Renal pelvis (tissue), 4 donors: ENCODE data around the gene FGF9. TPM values are rescaled to one million over a fixed set of nuclear protein-coding genes. Genes with fewer than 3 reads are reported as not detected.

Experiments
- DNase-seq: peaks from one replicate; pipeline ENCODE4 v3.0.0-alpha.2; 2013
- polyA plus RNA-seq, 3 donors: library from polyadenylated mRNA; unstranded; fragments of 120-200 nt; gene quantifications; one replicate each; pipeline ENCODE4 v1.2.1, GENCODE V29; 2013; ENCODE audit not compliant: insufficient read length in 3 of 3

The FGF9 gene
- polyA plus RNA-seq, 3 donors, result 15.2 to 29.5 (median 20.7) TPM

DNA sequence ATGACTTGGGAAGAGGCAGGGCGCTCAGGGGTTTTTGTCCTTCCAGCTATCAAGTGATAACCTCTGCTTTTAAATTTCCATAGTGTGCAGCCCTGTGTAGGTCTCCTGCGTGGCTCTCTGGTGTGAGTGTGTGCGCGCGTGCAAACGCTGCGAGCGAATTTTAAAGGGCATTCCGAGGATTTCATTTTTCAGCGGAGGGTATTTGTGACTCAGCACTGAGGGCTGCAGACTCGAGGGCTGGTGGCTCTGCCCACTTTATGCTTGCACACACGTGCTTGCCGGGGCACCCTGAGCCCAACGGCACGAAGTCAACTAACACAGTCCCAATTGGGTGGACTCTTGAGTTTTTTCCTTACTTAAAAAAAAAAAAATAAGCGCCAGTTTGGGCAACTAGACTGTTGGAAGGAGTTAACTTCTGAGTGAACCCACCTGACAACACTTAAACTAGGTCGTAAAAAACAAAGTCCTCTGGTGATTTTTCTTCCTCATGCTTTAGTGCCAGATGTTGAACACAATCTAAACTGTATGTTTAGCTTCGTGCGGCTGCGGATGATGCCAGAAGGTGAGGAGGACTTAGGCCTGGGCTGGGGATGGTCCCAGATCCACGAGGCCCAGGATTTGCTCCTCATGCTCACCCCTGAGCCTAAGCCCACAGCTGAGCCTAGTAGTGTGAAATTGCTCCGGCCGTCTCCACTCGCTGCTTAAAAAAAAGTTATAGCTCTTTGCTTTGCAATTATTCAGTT lies 2.1 kb downstream of the FGF9 start:
- DNase-seq, result no peak

DNA sequence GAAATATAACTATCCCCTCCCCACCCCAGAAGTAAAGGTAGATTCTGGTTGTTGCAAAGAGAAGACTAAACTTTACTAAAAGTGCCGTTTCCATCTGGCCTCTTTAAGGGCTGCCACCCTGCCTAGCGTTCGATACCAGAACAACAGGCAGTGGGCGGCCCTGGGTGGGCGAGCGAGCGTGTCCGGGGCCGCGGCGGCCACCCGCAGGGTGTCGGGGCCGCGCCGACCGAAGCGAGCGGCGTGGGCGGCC lies 2.6 kb downstream of the FGF9 start:
- DNase-seq, result peak; percentile 20

DNA sequence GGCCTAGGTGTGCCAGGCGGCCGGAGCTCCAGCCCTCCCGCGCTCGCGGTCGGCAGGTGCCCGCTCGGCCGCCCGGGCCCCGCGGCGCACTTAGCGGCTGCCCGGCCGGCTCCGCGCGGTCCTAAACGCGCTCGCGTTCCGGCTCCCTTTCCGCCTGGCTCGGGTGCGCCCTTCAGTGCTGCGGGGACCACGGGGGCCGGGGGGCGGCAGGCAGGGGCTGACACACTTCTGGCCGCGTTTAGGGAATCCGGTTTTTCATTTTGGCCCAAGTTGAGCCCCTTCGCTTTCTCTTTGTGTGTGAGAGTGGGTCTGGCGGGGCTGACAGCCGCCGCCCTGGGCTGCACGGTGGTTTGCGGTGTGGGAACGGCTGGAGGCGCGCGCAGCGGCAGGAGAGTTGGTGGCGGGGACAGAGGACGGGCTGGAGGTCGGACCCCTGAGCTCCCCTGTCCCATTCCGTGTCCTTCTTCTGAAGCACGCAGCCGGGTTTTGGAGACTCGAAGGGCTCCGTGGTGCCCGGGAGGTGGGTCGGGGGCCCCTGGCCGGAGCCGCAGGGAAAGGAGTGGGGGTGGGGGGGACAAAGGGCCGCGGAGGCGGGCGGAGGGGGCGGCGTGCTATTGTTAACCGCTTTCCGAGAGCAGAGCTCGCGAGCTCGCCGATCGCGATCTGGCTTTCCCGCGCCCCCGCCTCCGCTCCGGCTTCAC lies 3.1 kb downstream of the FGF9 start:
- DNase-seq, result peak; percentile 42

- no peak for DNase-seq
Measured at GRCh38 chr13:21674490-21675009, 3.7 kb downstream of the FGF9 start.

DNA sequence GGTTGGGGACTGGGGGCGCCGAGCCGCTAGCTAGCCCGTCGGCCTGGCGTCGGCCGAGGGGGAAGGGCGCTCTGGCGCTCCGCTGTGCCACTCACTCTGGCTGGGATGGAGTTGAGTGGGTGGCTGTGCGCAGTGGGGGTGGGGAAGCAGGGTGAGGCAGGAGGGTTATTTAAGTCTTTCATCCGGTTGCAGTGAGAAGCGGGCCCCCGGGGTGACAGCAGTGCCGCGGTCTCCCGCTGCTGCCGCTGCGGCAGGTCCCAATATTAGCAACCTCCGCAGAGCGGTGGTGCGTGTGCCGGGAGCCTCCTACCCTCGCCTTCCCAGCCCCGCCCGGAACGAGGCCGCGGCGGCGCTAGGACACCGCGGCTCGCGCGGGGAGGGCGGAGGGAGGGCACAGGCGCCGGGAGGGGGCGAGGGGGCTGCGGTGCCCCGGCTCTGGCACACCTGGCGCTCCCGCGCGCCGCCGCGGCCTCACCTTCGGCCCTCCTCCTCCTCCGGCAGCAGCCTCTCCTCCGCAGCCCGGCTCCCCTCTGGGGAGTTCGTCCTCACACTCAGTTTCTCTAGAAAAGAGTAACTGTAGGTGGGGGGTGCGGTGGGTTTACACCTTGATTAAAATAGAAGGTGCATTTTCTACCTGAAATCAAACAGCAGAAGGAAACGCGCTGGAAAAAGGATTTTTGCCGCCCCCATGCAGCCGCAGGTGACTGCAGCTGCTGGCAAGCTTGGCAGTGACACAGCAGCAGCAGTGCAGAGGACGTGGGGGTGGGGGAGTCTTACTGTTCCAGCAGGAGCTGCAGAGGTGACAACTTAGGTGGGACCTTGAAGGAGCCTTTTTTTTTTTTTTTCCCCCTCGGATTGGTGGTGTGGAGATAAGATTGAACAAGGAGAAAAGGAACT lies 4.5 kb downstream of the FGF9 start:
- DNase-seq, result no peak

- DNase-seq, result peak; percentile 19
Measured at GRCh38 chr13:21676611-21677021, 5.7 kb downstream of the FGF9 start.

- no peak for DNase-seq
Measured at GRCh38 chr13:21677075-21677623, 6.3 kb downstream of the FGF9 start.

DNA sequence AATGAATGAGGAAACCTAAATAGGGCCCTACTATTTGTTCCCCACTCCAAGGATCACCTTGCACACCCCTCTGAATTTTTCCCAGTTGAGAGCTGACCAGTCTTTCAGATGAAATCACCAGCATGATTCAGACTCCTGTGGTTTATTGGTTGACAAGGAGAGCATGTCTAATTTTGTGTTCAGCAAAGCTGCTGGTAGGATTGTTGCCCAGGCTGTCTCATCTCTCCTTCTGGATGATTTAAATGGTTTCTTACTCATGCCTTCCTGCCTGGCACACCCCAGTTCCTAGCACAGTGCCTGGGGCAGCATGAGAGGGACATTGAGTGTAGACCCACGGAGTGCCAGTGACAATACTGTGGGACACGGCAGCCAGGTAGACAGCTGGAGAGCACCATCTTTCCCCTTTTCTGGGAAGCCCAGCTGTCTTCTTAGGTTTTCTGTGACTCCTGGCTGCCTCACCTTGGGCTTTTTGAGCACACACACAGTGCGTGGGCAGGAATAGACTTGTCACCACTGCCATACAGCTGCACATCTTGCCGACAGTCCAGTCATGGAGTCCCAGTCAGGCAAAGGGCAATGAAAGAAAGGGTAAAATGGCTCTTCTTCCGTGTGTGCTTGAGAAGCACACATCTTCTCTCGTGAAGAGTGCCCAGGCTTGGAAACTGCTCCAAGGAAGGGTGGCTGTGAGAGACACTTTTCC lies 12.3 kb downstream of the FGF9 start:
- no peak for DNase-seq

GRCh38 chr13:21684576-21684975 lies 13.7 kb downstream of the FGF9 start:
- DNase-seq, result no peak

- no peak for DNase-seq
Measured at GRCh38 chr13:21685485-21686064, 14.7 kb downstream of the FGF9 start.

DNA sequence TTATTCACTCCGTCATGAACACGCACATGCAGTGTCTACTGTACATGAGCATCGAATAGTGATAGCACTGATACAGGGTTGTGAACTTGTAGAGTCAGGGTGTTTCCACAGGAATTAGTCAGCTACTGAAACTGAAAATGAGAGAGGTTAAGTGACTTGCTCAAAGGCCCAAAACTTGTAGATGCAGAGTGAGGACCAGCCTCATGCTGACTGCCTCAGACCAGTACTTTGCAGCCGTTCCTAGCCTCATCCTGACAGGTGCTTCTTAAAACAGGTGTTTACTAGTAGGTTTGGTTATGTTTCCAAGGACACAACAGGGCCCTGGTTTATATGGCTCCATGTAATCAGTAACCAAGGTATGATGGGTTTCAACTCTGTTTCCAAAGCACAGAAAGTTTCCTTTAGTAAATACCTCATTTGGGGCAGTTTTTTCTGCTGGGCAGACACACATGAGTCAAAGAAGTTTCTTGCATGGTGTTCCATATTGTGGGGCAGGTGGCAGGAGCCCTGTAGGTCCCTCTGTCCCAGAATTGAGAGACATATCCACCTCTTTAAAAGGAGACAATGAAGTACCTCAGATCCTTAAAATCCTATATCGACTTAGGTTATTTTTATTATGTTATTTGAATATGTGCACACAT lies 16.0 kb downstream of the FGF9 start:
- no peak for DNase-seq

- no peak for DNase-seq
Measured at GRCh38 chr13:21688056-21688455, 17.2 kb downstream of the FGF9 start.

- DNase-seq, result no peak
Measured at GRCh38 chr13:21689097-21689496, 18.2 kb downstream of the FGF9 start.

DNA sequence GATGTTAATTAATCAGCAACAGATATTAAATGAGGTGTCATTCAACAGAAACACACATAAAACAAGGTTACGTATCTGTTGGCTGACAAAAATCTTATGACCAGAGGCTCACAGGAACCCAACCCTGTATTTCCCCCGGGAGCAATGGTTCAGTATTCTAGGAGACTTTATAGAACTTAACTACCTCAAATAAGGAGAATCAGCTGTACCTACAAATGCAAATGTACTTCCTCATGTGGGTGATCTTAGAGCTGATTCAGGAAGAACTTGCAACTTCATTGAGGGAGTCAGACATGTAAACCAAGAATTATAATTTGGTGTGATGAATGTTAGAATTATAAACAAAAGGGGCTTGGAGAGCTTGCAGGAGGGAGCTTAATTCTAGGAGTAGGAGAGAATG lies 20.1 kb downstream of the FGF9 start:
- DNase-seq, result no peak

- DNase-seq, result no peak
Measured at GRCh38 chr13:21691500-21691899, 20.6 kb downstream of the FGF9 start.

DNA sequence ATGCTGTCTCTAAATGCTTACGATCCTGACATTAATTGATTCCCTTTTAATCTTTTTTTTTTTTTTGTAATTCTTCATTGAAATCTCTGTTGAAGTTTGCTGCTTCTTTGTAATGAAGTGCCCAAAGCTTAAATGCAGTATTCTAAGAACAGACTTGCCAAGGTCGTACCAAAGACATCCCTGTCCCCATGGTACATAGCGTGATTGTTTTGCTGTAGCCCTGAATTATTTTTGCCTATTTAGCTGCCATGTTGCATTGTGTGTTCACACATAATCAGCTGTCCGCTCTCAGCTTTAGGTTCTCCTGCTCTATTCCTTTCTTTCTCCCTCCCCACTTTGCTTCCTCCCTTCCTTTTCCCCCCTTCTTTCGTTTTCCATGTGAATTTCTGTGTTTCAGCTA lies 21.1 kb downstream of the FGF9 start:
- DNase-seq, result no peak

- DNase-seq, result no peak
Measured at GRCh38 chr13:21694831-21695230, 24.0 kb downstream of the FGF9 start.

DNA sequence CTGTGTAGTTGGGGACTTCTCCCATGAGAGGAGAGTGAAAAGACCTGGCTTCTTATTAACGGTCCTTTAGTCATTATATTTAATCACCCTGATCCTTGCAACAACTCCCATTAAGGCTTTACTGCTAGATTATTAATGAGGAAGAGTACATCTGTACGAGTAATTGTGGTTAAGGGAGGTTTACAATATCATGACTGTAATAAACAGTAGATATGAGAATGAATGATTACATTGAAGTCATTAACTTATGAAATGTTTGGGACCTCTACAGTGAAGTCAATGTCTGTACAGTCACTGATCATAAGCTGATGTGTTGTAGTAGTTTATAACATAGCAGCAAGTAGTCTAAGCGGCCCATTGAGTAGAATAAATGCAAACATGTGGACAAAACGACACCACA lies 24.7 kb downstream of the FGF9 start:
- DNase-seq, result no peak

DNA sequence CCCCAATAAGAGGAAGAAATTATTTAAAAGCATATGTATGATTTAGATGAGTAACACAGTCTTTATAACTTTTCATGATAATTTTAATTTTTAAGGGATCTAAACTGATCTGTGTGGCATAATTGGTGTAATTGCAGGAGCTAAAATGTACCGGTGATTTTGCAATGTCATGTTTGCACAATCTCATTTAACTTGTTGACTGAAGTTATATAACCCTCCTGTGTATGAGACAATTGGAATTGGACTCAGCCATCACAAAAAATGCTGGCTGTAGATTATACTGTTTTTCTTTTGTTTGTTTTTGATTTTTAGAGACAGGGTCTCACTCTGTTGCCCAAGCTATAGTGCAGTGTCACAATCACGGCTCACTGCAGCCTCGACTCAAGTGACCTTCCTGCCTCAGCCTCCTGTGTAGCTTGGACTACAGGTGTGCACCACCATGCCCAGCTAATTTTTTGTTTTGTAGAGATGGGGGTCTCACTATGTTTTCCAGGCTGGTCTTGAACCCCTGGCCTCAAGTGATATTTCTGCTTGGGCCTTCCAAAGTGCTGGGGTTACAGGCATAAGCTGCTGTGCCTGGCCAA lies 26.1 kb downstream of the FGF9 start:
- no peak for DNase-seq
